CD4-positive, alpha-beta T cell (primary cell): ENCODE results near the gene LINGO4. TPM values are rescaled to one million over a fixed set of nuclear protein-coding genes. Genes with fewer than 3 reads are reported as not detected.

Experiments
- ATAC-seq: fragments of 200-7000 bp; cut with Tn5 transposase; one replicate; pipeline ENCODE4 v1.10.0; 2022; ENCODE audit warnings: mild to moderate bottlenecking; ENCODE audit not compliant: poor library complexity
- CTCF ChIA-PET: fragments of 350-600 bp; sonication (Branson Sonifier 250); formaldehyde crosslinking; loops from one replicate; lab custom pipeline; 2021; ENCODE audit warnings: antibody characterized with exemption, inconsistent platforms; lab: Charles Lee
- POLR2A ChIA-PET: fragments of 350-600 bp; sonication (Branson Sonifier 250); formaldehyde crosslinking; loops from one replicate; lab custom pipeline; 2021; ENCODE audit warnings: antibody characterized with exemption, inconsistent platforms; lab: Charles Lee
- DNase-seq, 14 experiments: peaks; one replicate each; pipeline ENCODE4 v3.0.0-alpha.2; 2013 to 2020; ENCODE audit warnings: mixed read lengths in 2 of 14
- H3K27ac ChIP-seq, 2 donors: one replicate each; pipeline versions ENCODE4 v1.5.1 to v1.7.0; 2013; ENCODE audit warnings: low read length in 2 of 2, low read depth in 1 of 2, mild to moderate bottlenecking in 1 of 2
- H3K27me3 ChIP-seq, 2 experiments: 1 replicate in 1 of 2; 2 replicates in 1 of 2; pipeline versions ENCODE4 v1.6.1 to v1.7.0; 2013; ENCODE audit warnings: low read length in 2 of 2, control low read depth in 1 of 2, mild to moderate bottlenecking in 1 of 2, moderate library complexity in 1 of 2; ENCODE audit not compliant: insufficient read depth in 2 of 2, control insufficient read depth in 1 of 2
- H3K36me3 ChIP-seq: one replicate; pipeline ENCODE4 v1.6.1; 2013; ENCODE audit warnings: low read length, control low read depth; ENCODE audit not compliant: insufficient read depth
- H3K4me1 ChIP-seq: one replicate; pipeline ENCODE4 v1.6.1; 2013; ENCODE audit warnings: low read length, control low read depth; ENCODE audit not compliant: insufficient read depth
- H3K4me3 ChIP-seq: one replicate; pipeline ENCODE4 v1.5.1; 2013; ENCODE audit warnings: mild to moderate bottlenecking, low read length, moderate library complexity
- H3K9me3 ChIP-seq, 2 experiments: 1 replicate in 1 of 2; 2 replicates in 1 of 2; pipeline versions ENCODE4 v1.6.1 to v1.7.0; 2013; ENCODE audit warnings: low read length in 2 of 2, mild to moderate bottlenecking in 2 of 2, control low read depth in 1 of 2, moderate library complexity in 1 of 2; ENCODE audit not compliant: control insufficient read depth in 1 of 2, insufficient read depth in 1 of 2
- H3K27ac Mint-ChIP-seq: one replicate; pipeline ENCODE4 v1.8.0; 2020; ENCODE audit warnings: mixed read lengths
- H3K27me3 Mint-ChIP-seq: one replicate; pipeline ENCODE4 v1.8.0; 2021; ENCODE audit warnings: mixed read lengths
- H3K36me3 Mint-ChIP-seq: one replicate; pipeline ENCODE4 v1.8.0; 2021; ENCODE audit warnings: low read depth, mixed read lengths
- H3K4me1 Mint-ChIP-seq: one replicate; pipeline ENCODE4 v1.8.0; 2021; ENCODE audit warnings: low read depth, mixed read lengths
- H3K4me3 Mint-ChIP-seq: one replicate; pipeline ENCODE4 v1.8.0; 2020; ENCODE audit warnings: mild to moderate bottlenecking, mixed read lengths
- H3K9me3 Mint-ChIP-seq: one replicate; pipeline ENCODE4 v1.8.0; 2020; ENCODE audit warnings: mixed read lengths
- CTCF ChIP-seq: fragments of 200-600 bp; IDR thresholded peaks from one replicate; pipeline ENCODE4 v1.8.0; 2022; ENCODE audit warnings: antibody characterized with exemption, mild to moderate bottlenecking
- intact Hi-C, 2 experiments: fragments of 100-400 bp; cut with DNase I in 1 of 2; cut with micrococcal nuclease in 1 of 2; formaldehyde crosslinking; loops; one replicate each; pipeline versions ENCODE4 v1.15.1 to v1.9.0; 2023 to 2025; cut with DNase I, micrococcal nuclease
- total RNA-seq, 174 experiments: library from RNA in 2 of 174; stranded (reverse) in 2 of 174; gene quantifications; one replicate each; pipeline ENCODE4 v1.2.3 and lab custom pipeline; 2021 to 2026

LINGO4 gene
- total RNA-seq, 2 experiments from 2014 or later = 0.06 to 0.16 TPM

- POLR2A ChIA-PET = interaction anchor here (0.5 to 3.0 kb wide), 17 partner anchors 9 to 463 kb away, joined by 3 to 44 read pairs (median 5); partner anchors contain the start of genes C2CD4D, MRPL9 and POGZ
Measured at GRCh38 chr1:151790071-151790939, 14.9 kb downstream of the LINGO4 start, which contains the start of gene TDRKH. TDRKH (minus strand) TSS chr1:151790500; CDS start chr1:151783022, 7,478 bp downstream.

GRCh38 chr1:151787689-151788088 is 17.5 kb downstream of the LINGO4 start:
- peaks cover 18% of the 10 kb centered on the region for H3K4me1 ChIP-seq
- no peaks in the 10 kb centered on the region for H3K27me3 Mint-ChIP-seq
- TF ChIP-seq CTCF = no peak
- no peaks in the 10 kb centered on the region for H3K9me3 Mint-ChIP-seq
- peaks cover 26% of the 10 kb centered on the region for H3K4me1 Mint-ChIP-seq
- H3K27ac Mint-ChIP-seq = no peak overlapping the region
- DNase-seq (no peak), ATAC-seq (no peak)
- intact Hi-C loops = no loop called here
- H3K27ac ChIP-seq = no peak overlapping the region
- peaks cover 8% of the 10 kb centered on the region for H3K36me3 Mint-ChIP-seq
- H3K27me3 ChIP-seq = no peaks in the 10 kb centered on the region
- H3K9me3 ChIP-seq = no peaks in the 10 kb centered on the region
- POLR2A ChIA-PET = interaction anchor here (1.8 kb wide), 1 partner anchor 24 kb away, joined by 6 read pairs; the partner anchor contains the start of gene MRPL9
- CTCF ChIA-PET = interaction anchor here (0.5 kb wide), 1 partner anchor 1160 kb away, joined by 4 read pairs; no protein-coding TSS in a partner anchor
- H3K4me3 Mint-ChIP-seq = no peak overlapping the region
- no peak overlapping the region for H3K4me3 ChIP-seq
- no peaks in the 10 kb centered on the region for H3K36me3 ChIP-seq

More at GRCh38 chr1:151790071-151790939, 14.9 kb downstream of the LINGO4 start, which contains the start of gene TDRKH:
- Histone ChIP-seq H3K27me3 (no peaks in the 10 kb centered on the region), H3K4me1 (peaks cover 21% of the 10 kb centered on the region), H3K27ac (peak within 1 kb of the TSS in 1 of 2 donors; percentile 69), H3K9me3 (no peaks in the 10 kb centered on the region), H3K36me3 (no peaks in the 10 kb centered on the region), H3K4me3 (peak within 1 kb of the TSS; percentile 94)
- Mint-ChIP-seq H3K36me3 (peaks cover 8% of the 10 kb centered on the region), H3K27me3 (no peaks in the 10 kb centered on the region), H3K9me3 (no peaks in the 10 kb centered on the region), H3K4me3 (peak within 1 kb of the TSS; percentile 94), H3K4me1 (peaks cover 26% of the 10 kb centered on the region), H3K27ac (peak within 1 kb of the TSS; percentile 63)
- ATAC-seq (peak; percentile 95), DNase-seq (peak; percentile 95 to 99 (median 97))
- intact Hi-C loops = loop anchor here (1.0 to 2.0 kb wide), 2 partner anchors 27 to 46 kb away; partner anchors contain the start of gene MRPL9 (in 2 of the 2)
- CTCF ChIA-PET = interaction anchor here (0.6 to 2.3 kb wide), 6 partner anchors 14 to 143 kb away, joined by 3 to 8 read pairs (median 4); partner anchors contain the start of genes C2CD4D and MRPL9
- TF ChIP-seq CTCF = no peak

GRCh38 chr1:151783796-151784195 is 21.4 kb downstream of the LINGO4 start:
- POLR2A ChIA-PET = no interaction called here
- H3K4me1 Mint-ChIP-seq = peaks cover 1% of the 10 kb centered on the region

More at GRCh38 chr1:151783796-151784195, 21.4 kb downstream of the LINGO4 start:
- Mint-ChIP-seq H3K9me3 (no peaks in the 10 kb centered on the region), H3K27me3 (no peaks in the 10 kb centered on the region), H3K4me3 (no peak overlapping the region), H3K27ac (no peak overlapping the region), H3K36me3 (peaks cover 27% of the 10 kb centered on the region)
- intact Hi-C loops = no loop called here
- H3K27me3 ChIP-seq = no peaks in the 10 kb centered on the region
- DNase-seq (no peak), ATAC-seq (no peak)
- H3K4me1 ChIP-seq = peaks cover 2% of the 10 kb centered on the region
- H3K36me3 ChIP-seq = peaks cover 25% of the 10 kb centered on the region
- no peak overlapping the region for H3K27ac ChIP-seq
- no peak overlapping the region for H3K4me3 ChIP-seq
- CTCF ChIA-PET = no interaction called here
- no peaks in the 10 kb centered on the region for H3K9me3 ChIP-seq
- TF ChIP-seq CTCF = no peak
